Sigmoid colon (tissue), 7 donors: Measurements from ENCODE around the gene CX3CL1. TPM values are rescaled to one million over a fixed set of nuclear protein-coding genes. Genes with fewer than 3 reads are reported as not detected.

Experiments
- DNase-seq: peaks from one replicate; pipeline ENCODE4 v3.0.0-alpha.2; 2019
- H3K27ac ChIP-seq, 4 donors: fragments of 200-600 bp; sonication (generic); one replicate each; pipeline ENCODE4 v1.5.1; 2016 to 2019; ENCODE audit warnings: mild to moderate bottlenecking in 1 of 4
- H3K27me3 ChIP-seq, 3 donors: fragments of 200-600 bp; sonication (generic); one replicate each; pipeline ENCODE4 v1.5.1; 2019; ENCODE audit warnings: mild to moderate bottlenecking in 1 of 3
- H3K36me3 ChIP-seq, 4 donors: fragments of 200-600 bp; sonication (generic); one replicate each; pipeline ENCODE4 v1.5.1; 2016 to 2019
- H3K4me1 ChIP-seq, 4 donors: fragments of 200-600 bp; sonication (generic); one replicate each; pipeline ENCODE4 v1.5.1; 2017 to 2019
- H3K4me3 ChIP-seq, 4 donors: fragments of 200-600 bp; sonication (generic); one replicate each; pipeline ENCODE4 v1.5.1; 2017 to 2019; ENCODE audit warnings: mild to moderate bottlenecking in 2 of 4, moderate library complexity in 1 of 4
- H3K9me3 ChIP-seq, 4 donors: fragments of 200-600 bp in 3 of 4; sonication (generic) in 3 of 4; one replicate each; pipeline versions ENCODE4 v1.5.1 to v1.6.1; 2013 to 2019
- EP300 ChIP-seq, 4 donors: sonication (generic); formaldehyde crosslinking; IDR thresholded peaks; one replicate each; pipeline ENCODE4 v1.6.1; 2017; ENCODE audit warnings: antibody characterized with exemption in 4 of 4
- POLR2A ChIP-seq, 2 donors: fragments of 450-650 bp; IDR thresholded peaks; one replicate each; pipeline ENCODE4 v1.6.1; 2016; ENCODE audit warnings: antibody characterized with exemption in 2 of 2, mild to moderate bottlenecking in 2 of 2, moderate library complexity in 2 of 2
- POLR2AphosphoS5 ChIP-seq, 4 donors: sonication (generic); formaldehyde crosslinking; IDR thresholded peaks; one replicate each; pipeline ENCODE4 v1.6.1; 2017; ENCODE audit warnings: antibody characterized with exemption in 4 of 4
- WGBS, 2 donors: extraction: QIAGEN DNeasy Blood & Tissue Kit; methylation state at CpG; one replicate each; pipeline ENCODE4 v1.1.7; 2013; 5-methylcytosine and 5-hydroxymethylcytosine counted together
- intact Hi-C: fragments of 100-400 bp; cut with DNase I; formaldehyde crosslinking; loops from one replicate; pipeline ENCODE4 v1.15.1; 2023
- polyA plus RNA-seq, 3 donors: library from polyadenylated mRNA; stranded (reverse); fragments of 200-250 nt; gene quantifications; one replicate each; pipeline ENCODE4 v1.2.3, GENCODE V29; 2013
- small RNA-seq, 3 donors: library from RNA; depleted of rRNA; stranded (forward); fragments of <200 nt; gene quantifications; one replicate each; pipeline ENCODE3, GENCODE V24; 2016
- total RNA-seq, 4 donors: library from RNA; depleted of rRNA; stranded (reverse); fragments of >200 nt; gene quantifications; one replicate each; pipeline ENCODE4 v1.1.0, GENCODE V29; 2016
- TF ChIP-seq, protein P1 (sequence below), 4 experiments: fragments of 450-650 bp in 3 of 4; fragments of 200-600 bp in 1 of 4; IDR thresholded peaks; one replicate each; pipeline ENCODE4 v1.5.1; 2016 to 2019; ENCODE audit warnings: antibody characterized with exemption in 4 of 4, mild to moderate bottlenecking in 3 of 4, moderate library complexity in 2 of 4
- donor health status: healthy with polysubstance abuse.
- donor health status: Bipolar disorder and iron deficiency.
- donor health status: healthy.

The CX3CL1 gene
- total and polyA plus RNA-seq, 7 donors: 0.23 to 18.6 (median 4.8) TPM

DNA sequence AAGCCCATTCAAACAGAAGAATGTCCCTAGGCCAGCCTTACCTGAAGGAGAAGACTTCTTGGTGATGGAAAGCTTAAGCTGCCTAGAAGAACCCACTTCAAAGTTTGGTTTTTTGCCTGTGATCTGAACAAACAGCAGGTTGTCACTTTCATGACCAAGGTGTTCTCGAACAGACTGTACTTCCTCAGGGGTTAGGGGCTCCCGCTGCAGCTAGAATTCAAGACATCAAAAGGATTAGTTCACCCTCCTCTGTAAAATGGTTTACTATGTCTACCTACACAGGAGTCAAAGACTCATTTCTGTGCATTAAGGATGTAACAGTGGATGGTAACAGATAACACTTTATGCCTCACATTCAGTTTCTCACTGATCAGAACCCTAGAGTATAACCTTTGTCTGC, 61.7 kb downstream of the CX3CL1 start:
- peaks cover 19 to 97% (median 73%) of the 10 kb centered on the region in 4 donors for H3K36me3 ChIP-seq
- WGBS, 2 donors: 73 to 95% methylated on average over 2 of the region's 2 CpGs
- H3K27me3 ChIP-seq: no peaks in the 10 kb centered on the region
- no peaks in the 10 kb centered on the region for H3K9me3 ChIP-seq
- intact Hi-C loops: no loop called here
- no peaks in the 10 kb centered on the region for H3K4me1 ChIP-seq
- no peak for TF ChIP-seq POLR2AphosphoS5 (IDR thresholded peaks at IDR 0.05)
- TF ChIP-seq, protein P1, sequence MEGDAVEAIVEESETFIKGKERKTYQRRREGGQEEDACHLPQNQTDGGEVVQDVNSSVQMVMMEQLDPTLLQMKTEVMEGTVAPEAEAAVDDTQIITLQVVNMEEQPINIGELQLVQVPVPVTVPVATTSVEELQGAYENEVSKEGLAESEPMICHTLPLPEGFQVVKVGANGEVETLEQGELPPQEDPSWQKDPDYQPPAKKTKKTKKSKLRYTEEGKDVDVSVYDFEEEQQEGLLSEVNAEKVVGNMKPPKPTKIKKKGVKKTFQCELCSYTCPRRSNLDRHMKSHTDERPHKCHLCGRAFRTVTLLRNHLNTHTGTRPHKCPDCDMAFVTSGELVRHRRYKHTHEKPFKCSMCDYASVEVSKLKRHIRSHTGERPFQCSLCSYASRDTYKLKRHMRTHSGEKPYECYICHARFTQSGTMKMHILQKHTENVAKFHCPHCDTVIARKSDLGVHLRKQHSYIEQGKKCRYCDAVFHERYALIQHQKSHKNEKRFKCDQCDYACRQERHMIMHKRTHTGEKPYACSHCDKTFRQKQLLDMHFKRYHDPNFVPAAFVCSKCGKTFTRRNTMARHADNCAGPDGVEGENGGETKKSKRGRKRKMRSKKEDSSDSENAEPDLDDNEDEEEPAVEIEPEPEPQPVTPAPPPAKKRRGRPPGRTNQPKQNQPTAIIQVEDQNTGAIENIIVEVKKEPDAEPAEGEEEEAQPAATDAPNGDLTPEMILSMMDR (IDR thresholded peaks at IDR 0.05): no peak
- TF ChIP-seq POLR2A (IDR thresholded peaks at IDR 0.05): no peak
- no peak for TF ChIP-seq EP300 (IDR thresholded peaks at IDR 0.05)
- no peak for DNase-seq
- H3K27ac ChIP-seq: no peak overlapping the region
- no peak overlapping the region for H3K4me3 ChIP-seq

Small RNA genes within 50 kb of the gene (small RNA-seq; reads per million reads assigned to genes)
- 0 reads per million in 3 donors for gene AC108081.1

Other genes with a start within 250 kb of the CX3CL1 start
- gene PSME3IP1, start 186.5 kb upstream of the CX3CL1 start, total RNA-seq: 10 to 100 TPM; 60.1 to 81.3 (median 76.9) TPM
- 10 to 100 TPM; 70.5 to 75.4 (median 73.9) TPM for gene PSME3IP1, start 186.5 kb upstream of the CX3CL1 start, polyA plus RNA-seq
- gene RSPRY1, start 186.2 kb upstream of the CX3CL1 start, total RNA-seq: 10 to 100 TPM; 30.6 to 42.7 (median 34.1) TPM
- gene RSPRY1, start 186.2 kb upstream of the CX3CL1 start, polyA plus RNA-seq: 10 to 100 TPM; 12.6 to 17.8 (median 16.6) TPM
- 10 to 100 TPM; 64.7 to 85.6 (median 74.4) TPM for gene ARL2BP, start 127.2 kb upstream of the CX3CL1 start, total RNA-seq
- gene ARL2BP, start 127.2 kb upstream of the CX3CL1 start, polyA plus RNA-seq: 10 to 100 TPM; 28.6 to 39.0 (median 36.8) TPM
- gene PLLP, start 87.8 kb upstream of the CX3CL1 start, total RNA-seq: 1 to 10 TPM in 3 of 4 donors, under 1 TPM in 1; 0.99 to 4.7 (median 2.8) TPM
- 10 to 100 TPM in 1 of 3 donors, 1 to 10 TPM in 2; 4.2 to 10.2 (median 8.0) TPM for gene PLLP, start 87.8 kb upstream of the CX3CL1 start, polyA plus RNA-seq
- gene CCL22, start 13.7 kb upstream of the CX3CL1 start, total RNA-seq: not detected
- 1 to 10 TPM in 1 of 3 donors, not detected in 2; 2.9 TPM for gene CCL22, start 13.7 kb upstream of the CX3CL1 start, polyA plus RNA-seq
- gene CCL17, start 32.3 kb downstream of the CX3CL1 start, total RNA-seq: not detected
- gene CCL17, start 32.3 kb downstream of the CX3CL1 start, polyA plus RNA-seq: 1 to 10 TPM in 1 of 3 donors, not detected in 2; 7.6 TPM
- gene CIAPIN1, start 74.9 kb downstream of the CX3CL1 start, total RNA-seq: 10 to 100 TPM; 17.1 to 22.5 (median 20.1) TPM
- gene CIAPIN1, start 74.9 kb downstream of the CX3CL1 start, polyA plus RNA-seq: 10 to 100 TPM; 34.8 to 46.2 (median 45.2) TPM
- 10 to 100 TPM; 61.4 to 74.5 (median 71.3) TPM for gene COQ9, start 75.0 kb downstream of the CX3CL1 start, total RNA-seq
- 100 to 1,000 TPM in 2 of 3 donors, 10 to 100 TPM in 1; 91.6 to 154 (median 123) TPM for gene COQ9, start 75.0 kb downstream of the CX3CL1 start, polyA plus RNA-seq
- 100 to 1,000 TPM in 2 of 4 donors, 10 to 100 TPM in 2; 60.7 to 141 (median 101) TPM for gene POLR2C, start 90.2 kb downstream of the CX3CL1 start, total RNA-seq
- gene POLR2C, start 90.2 kb downstream of the CX3CL1 start, polyA plus RNA-seq: 10 to 100 TPM; 52.3 to 77.7 (median 60.1) TPM
- 10 to 100 TPM in 2 of 4 donors, 1 to 10 TPM in 2; 3.9 to 21.8 (median 10.1) TPM for gene DOK4, start 114.0 kb downstream of the CX3CL1 start, total RNA-seq
- gene DOK4, start 114.0 kb downstream of the CX3CL1 start, polyA plus RNA-seq: 100 to 1,000 TPM; 102 to 147 (median 103) TPM
- gene CCDC102A, start 164.1 kb downstream of the CX3CL1 start, total RNA-seq: 10 to 100 TPM; 17.8 to 46.8 (median 21.0) TPM
- 1 to 10 TPM; 1.6 to 4.0 (median 2.4) TPM for gene CCDC102A, start 164.1 kb downstream of the CX3CL1 start, polyA plus RNA-seq
- gene ADGRG5, start 170.2 kb downstream of the CX3CL1 start, total RNA-seq: under 1 TPM in 1 of 4 donors, not detected in 3; 0.36 TPM
- gene ADGRG5, start 170.2 kb downstream of the CX3CL1 start, polyA plus RNA-seq: 1 to 10 TPM in 1 of 3 donors, under 1 TPM in 2; 0.60 to 4.0 (median 0.69) TPM